ENCODE measurements around the gene PPIL1.
A peak's percentile ranks its signal among the peaks of the same experiment; 100 is the strongest.

Gene PPIL1

GRCh38 chr6:36820700-36821580, 53.7 kb downstream of the PPIL1 start (continued):
- TF ChIP-seq PRDM10 (tag by site-specific recombination; IDR thresholded peaks at IDR 0.05) = peak; percentile 55
- TF ChIP-seq ZNF843 (tag by site-specific recombination; IDR thresholded peaks at IDR 0.05) = no peak
- TF ChIP-seq FEZF1 (tag by site-specific recombination; IDR thresholded peaks at IDR 0.05) = peak; percentile 83
- no peak for TF ChIP-seq ZNF19 (tag by site-specific recombination; IDR thresholded peaks at IDR 0.05; ENCODE audit: low read depth)
- no peak for TF ChIP-seq MEIS1 (CRISPR knock-in tag; IDR thresholded peaks at IDR 0.05; ENCODE audit: borderline replicate concordance)
- TF ChIP-seq ZBTB21 (tag by site-specific recombination; IDR thresholded peaks at IDR 0.05) = peak; percentile 40; the same call in 1 of the 2 replicates
- TF ChIP-seq PATZ1 (tag by site-specific recombination; IDR thresholded peaks at IDR 0.05) = peak; percentile 44; the same call in 1 of the 2 replicates
- TF ChIP-seq TRIM28 (IDR thresholded peaks at IDR 0.05; ENCODE audit: borderline replicate concordance, low read length) = peak; percentile 9; the same call in 1 of the 2 replicates
- no peak for TF ChIP-seq ZSCAN16 (tag by site-specific recombination; IDR thresholded peaks at IDR 0.05)
- TF ChIP-seq ZNF600 (tag by site-specific recombination; IDR thresholded peaks at IDR 0.05) = peak; percentile 55
- TF ChIP-seq SETDB1 (IDR thresholded peaks at IDR 0.05; ENCODE audit: insufficient read length, low read length) = peak; percentile 15
- no peak for TF ChIP-seq ZNF530 (tag by site-specific recombination; IDR thresholded peaks at IDR 0.05; ENCODE audit: low read depth)
- TF ChIP-seq ZNF335 (tag by site-specific recombination; conservative IDR thresholded peaks at IDR 0.05) = peak; percentile 69
- peak; percentile 70 for TF ChIP-seq ZNF366 (tag by site-specific recombination; conservative IDR thresholded peaks at IDR 0.05)
- TF ChIP-seq SP2 (tag by site-specific recombination; IDR thresholded peaks at IDR 0.05) = peak; percentile 52
- TF ChIP-seq ZNF174 (tag by site-specific recombination; IDR thresholded peaks at IDR 0.05) = no peak
- TF ChIP-seq PRDM1 (tag by site-specific recombination; IDR thresholded peaks at IDR 0.05) = peak; percentile 74; the same call in 1 of the 2 replicates
- TF ChIP-seq ZNF10 (tag by site-specific recombination; IDR thresholded peaks at IDR 0.05) = 0 out of 2 replicates have a peak, but pooled peaks have one; percentile 38
- no peak for TF ChIP-seq ZNF2 (tag by site-specific recombination; IDR thresholded peaks at IDR 0.05)
- TF ChIP-seq KLF9 (tag by site-specific recombination; IDR thresholded peaks at IDR 0.05; ENCODE audit: low read depth) = peak; percentile 61; the same call in 1 of the 2 replicates
- TF ChIP-seq BCL6B (tag by site-specific recombination; IDR thresholded peaks at IDR 0.05) = peak; percentile 65
- TF ChIP-seq ZSCAN30 (tag by site-specific recombination; IDR thresholded peaks at IDR 0.05) = no peak
- no peak for TF ChIP-seq PBX3 (CRISPR knock-in tag; IDR thresholded peaks at IDR 0.05)
- TF ChIP-seq TSHZ1 (tag by site-specific recombination; IDR thresholded peaks at IDR 0.05; ENCODE audit: borderline replicate concordance) = no peak
- TF ChIP-seq ZNF692 (tag by site-specific recombination; IDR thresholded peaks at IDR 0.05) = peak; percentile 35; the same call in 1 of the 2 replicates
- TF ChIP-seq GLIS2 (tag by site-specific recombination; IDR thresholded peaks at IDR 0.05) = no peak; the same call in 1 of the 2 replicates

Data from HEK293 (cell line).